NCI-H2081 (cell line): ENCODE results near the gene CABP4.
"Not testable (repeated sequence)": the region's sequence is repeated elsewhere in the genome, so short reads cannot be mapped to it uniquely, and the experiment has no call there.

Experiments used
- DNase-seq, 2 experiments: peaks; one replicate each; lab custom pipeline; 2025; lab: John Stamatoyannopoulos, UW

Gene CABP4

GRCh38 chr11:67482275-67482826, 27.2 kb downstream of the CABP4 start:
- DNase-seq, result no peak

DNA sequence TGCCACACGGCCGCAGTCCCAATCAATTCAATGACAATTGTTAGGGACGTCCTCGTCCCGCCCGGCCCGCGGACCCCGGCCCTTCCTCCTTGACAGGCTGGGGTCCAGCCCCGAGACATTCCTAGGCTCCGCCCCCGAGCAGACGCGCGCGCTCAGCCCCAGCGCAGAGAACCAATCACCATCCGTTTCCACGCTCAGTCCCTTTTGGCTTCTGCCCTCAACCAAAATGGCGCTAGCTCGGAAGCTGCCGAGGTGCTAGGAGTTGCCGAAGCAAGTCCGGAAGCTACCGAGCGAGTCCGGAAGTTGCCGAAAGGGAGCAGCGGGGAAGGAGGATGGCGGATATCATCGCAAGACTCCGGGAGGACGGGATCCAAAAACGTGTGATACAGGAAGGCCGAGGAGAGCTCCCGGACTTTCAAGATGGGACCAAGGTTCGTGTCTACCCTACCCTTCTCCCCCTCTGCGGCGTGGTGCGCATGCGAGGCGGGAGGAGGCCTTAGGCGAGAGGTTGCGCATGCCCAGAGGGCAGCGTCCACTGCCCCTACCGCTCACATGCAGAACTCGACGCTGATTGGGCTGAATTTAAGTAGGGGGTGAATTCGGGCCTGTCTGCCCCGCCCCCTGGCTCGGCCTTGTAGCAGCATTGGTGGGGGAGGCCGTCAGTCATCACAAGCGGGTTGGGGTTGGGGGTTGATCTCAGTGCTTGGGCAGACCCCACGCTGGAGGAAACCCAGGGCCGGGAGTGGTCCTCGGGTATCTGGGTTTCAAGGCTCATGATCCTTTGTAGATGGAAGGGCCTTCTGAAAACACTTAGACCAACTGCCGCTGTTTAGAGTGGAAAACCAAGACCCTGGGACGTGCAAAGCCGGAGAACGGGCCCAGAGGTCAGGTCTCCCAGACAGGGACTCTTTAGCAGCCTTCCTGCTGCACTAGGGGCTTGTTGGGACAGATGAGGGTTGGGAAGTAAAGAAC, 28.0 kb downstream of the CABP4 start, which contains the start of gene AIP:
Gene AIP, plus strand, starts transcription at position 200 of the 972 bp plus-strand sequence. Its CDS starts 133 bp downstream, at position 333.
- peak; percentile 97 to 98 for DNase-seq

DNA sequence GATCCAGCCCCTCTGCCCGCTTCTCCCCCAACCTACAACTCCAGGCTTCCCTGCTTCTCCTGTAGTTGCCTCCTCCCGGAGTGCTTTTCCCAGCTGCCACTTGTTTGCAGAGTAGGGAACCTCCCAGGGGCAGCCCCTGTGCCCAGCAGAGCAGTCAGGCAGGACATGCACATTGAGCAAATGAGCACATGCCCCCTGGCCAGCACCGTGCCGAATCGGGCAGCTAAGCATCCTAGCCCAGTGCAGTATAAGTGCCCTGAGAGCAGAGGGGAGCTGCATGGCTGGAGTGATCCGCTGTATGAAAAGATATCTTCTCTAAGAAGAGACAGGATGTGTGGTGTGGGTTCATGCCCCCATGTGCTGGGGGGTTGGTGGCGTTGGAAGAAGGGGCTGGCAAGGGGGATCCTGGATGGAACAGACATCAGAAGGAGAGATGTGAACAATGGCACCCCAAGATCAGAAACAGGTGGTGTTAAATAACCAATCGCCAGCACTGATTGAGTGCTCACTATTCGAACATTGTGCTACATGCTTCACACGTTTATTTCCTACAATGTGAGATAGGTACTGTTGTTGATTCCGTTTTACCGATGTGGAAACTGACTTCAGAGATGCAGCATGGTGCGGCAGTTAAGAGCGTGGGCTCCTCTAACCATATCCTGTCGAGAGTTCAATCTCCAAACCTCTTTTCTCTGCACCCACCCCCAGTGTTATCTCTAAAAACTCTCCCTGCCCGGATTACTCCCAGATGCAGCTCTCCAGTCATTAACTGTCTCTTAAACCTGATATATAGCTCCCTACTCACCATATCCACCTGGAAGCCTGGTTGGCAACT, 28.9 kb downstream of the CABP4 start:
- DNase-seq, result no peak

- DNase-seq, result no peak
Measured at GRCh38 chr11:67484847-67485311, 29.7 kb downstream of the CABP4 start.

GRCh38 chr11:67485873-67486361, 30.8 kb downstream of the CABP4 start:
- not testable (repeated sequence) for DNase-seq

DNA sequence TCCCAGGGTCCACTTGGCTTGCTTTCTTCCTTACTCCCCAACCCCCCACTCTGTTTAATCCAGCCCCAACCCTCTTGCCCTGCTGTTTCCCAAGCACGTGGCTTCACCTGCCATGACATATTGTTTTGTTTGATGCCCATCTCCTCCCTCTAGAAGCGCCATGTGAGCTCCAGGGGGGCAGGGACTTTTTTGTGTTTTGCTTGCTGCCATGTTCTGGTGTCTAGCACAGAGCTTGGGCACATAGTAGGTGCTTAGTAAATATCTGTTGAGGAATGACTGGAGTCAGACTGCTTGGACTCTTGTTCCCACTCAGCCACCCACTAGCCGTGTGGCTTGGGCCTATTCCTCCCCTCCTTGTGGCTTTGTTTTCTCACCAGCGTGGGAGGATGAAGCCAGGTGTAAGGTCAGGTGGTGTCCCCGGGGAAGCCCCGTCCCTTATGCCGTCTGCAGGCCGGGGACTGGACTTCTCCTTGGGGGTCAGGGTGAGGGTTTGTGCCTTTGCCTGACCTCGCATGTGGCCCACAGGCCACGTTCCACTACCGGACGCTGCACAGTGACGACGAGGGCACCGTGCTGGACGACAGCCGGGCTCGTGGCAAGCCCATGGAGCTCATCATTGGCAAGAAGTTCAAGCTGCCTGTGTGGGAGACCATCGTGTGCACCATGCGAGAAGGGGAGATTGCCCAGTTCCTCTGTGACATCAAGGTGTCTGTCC, 31.5 kb downstream of the CABP4 start:
- DNase-seq, result no peak

DNA sequence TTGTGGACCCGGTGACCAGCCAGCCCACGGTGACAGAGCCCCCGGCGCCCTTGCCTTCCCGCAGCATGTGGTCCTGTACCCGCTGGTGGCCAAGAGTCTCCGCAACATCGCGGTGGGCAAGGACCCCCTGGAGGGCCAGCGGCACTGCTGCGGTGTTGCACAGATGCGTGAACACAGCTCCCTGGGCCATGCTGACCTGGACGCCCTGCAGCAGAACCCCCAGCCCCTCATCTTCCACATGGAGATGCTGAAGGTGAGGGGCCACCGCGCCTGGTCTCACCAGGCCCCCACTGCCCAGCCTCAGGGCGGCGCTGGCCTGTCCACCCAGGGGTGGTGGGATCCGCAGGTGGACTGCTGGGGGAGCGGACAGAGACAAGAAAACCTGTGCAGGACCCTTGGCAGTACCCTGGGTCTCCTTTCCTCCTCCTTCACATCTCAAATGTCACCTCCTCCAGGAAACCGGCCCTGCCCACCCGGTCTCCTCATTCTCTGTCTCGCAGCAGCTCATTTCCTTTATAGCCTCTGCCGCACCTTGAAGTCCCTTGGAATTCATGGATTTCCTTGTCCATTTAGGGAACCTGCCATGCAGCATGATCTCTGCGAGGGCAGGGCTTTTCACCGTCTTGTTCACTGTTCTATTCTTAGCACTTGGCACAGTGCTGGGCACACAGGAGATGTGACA, 34.2 kb downstream of the CABP4 start:
- no peak for DNase-seq

DNA sequence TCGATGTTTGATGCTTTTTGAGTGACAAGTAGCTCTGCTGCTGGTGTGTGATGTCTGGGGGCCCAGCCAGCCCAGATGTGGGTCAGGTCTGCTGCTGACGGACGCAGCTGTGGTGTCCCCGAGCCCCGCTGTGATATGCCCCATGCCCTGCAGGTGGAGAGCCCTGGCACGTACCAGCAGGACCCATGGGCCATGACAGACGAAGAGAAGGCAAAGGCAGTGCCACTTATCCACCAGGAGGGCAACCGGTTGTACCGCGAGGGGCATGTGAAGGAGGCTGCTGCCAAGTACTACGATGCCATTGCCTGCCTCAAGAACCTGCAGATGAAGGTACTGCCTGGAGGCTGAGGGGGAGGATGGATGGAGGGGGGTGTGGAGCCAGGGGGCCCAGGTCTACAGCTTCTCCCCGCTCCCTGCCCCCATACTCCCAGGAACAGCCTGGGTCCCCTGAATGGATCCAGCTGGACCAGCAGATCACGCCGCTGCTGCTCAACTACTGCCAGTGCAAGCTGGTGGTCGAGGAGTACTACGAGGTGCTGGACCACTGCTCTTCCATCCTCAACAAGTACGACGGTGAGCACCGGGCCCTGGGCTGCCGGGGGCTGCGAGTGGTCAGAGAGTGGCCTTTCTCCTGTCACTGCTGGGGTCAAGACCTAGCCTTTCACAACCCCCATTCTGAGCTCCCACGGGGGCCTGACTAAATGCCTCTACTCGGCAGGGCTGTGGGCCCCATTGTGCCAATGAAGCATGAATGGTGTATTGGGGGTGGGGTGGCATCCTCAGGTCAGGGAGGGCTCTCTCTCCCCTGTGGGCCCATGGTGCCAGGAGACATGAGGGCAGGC, 35.0 kb downstream of the CABP4 start:
- DNase-seq, result no peak

DNA sequence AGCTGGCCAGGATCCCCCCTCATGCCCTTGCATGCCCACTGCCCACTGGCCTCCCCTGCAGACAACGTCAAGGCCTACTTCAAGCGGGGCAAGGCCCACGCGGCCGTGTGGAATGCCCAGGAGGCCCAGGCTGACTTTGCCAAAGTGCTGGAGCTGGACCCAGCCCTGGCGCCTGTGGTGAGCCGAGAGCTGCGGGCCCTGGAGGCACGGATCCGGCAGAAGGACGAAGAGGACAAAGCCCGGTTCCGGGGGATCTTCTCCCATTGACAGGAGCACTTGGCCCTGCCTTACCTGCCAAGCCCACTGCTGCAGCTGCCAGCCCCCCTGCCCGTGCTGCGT, 35.5 kb downstream of the CABP4 start:
- no peak for DNase-seq

- no peak for DNase-seq
Measured at GRCh38 chr11:67491276-67492068, 36.3 kb downstream of the CABP4 start.

DNA sequence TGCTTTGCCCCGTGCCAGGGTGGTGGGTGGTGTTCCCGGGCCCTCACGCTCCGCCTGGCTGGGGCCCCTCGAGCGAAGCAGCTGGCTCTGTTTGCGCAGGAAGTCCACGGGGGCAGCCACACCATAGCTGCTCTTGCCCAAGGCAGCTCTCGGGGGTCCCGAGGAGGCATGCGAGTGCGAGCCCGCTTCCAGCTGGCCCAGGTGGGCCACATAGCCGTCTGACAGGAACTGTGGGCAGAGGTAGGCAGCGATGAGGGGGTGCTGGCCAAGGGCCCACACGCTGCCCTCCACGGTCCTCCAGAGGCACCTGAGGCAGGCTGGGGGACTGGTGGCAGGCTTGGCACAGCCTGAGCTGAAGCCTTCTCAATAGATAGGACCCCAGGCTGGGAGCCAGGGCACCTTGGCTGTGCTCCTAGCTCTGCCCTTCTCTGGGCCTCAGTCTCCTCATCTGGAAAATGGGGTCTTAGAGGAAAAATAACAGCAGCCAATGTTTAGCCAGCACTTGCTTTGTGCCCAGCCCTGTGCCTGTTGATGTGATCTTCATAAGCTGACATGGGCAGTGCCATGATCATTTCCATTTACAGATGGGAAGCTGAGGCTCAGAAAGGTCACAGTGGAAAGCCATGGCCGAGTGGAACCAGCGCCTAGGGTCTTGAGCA, 37.0 kb downstream of the CABP4 start:
- DNase-seq, result no peak

GRCh38 chr11:67492801-67493547, 37.8 kb downstream of the CABP4 start:
- no peak for DNase-seq

DNA sequence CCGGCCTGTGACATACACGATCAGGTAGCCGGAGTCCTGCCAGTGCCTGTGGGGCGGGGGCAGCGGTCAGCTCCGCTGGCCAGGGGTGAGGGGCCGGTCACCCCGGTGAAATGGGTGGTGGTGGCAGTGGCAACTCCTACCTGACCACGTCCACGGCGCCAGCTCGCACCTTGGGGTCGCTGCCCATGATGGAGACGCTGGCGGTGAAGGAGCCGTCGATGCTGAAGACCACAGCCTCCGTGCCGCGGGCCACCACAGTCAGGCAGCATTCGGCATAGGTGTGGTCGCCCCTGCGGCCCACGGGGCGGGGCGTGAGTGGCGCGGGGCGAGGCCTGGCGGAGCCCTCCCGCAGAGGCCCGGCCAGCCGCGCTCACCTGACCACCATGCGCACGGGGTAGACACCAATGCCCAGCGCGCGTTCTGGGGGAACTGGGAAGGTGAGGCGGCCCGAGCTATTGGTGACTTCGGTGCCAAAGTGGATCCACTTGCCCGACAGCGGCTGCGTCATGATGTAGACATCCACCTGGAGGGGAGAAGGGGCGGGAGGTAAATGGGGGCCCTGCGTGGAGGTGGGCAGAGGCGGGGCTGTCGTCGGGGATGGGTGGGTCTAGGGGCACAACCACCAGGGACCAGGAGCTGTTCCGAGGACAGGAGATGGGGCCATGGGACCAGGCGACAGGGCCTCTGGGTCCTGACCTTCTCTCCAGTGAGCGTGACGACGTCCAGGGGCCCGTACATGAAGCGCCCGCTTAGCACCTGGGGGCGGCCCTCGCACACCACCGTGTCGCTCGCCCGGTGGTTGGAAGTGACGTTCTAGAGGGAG, 38.6 kb downstream of the CABP4 start:
- DNase-seq, result no peak

DNA sequence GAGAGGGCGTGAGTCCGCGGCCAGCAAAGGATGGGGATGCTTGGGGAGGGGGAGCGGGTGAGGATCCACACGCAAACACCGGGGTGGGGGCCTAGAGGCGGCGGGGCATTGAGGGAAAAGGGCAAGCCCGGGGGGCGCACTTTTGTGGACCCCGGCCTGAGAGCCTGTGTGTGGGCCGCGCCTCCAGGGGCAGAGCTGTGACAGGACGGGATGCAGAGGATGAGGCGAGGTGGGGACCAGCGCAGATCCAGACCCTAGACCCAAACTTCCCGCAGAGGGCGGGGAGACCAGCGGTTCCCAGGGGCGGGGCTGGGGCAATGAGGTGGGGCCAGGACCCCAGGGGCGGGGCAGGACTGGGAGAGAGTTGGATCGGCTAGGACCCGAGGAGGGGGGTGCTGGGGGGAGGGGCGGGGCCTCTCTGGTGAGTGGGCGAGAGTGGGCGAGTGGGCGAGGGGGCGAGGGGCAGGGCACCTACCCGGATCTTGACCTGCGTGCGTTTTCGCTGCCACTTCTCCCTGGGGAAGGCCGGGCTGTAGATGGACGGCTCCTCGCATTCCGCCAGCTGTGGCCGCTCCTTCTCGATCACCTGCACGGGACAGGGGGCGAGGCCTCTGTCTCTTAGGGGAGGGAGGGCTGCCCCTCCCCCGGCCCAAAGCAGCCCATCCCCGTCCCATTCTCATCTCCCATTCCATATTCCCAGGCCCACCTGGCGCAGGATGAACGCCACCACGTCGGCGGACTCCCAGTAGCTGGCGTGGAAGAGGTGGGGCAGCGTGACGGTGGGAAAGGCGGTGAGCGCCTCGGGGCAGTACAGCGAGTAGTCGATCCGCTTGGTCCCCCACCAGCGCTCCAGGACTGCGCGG, 39.4 kb downstream of the CABP4 start:
- no peak for DNase-seq

DNA sequence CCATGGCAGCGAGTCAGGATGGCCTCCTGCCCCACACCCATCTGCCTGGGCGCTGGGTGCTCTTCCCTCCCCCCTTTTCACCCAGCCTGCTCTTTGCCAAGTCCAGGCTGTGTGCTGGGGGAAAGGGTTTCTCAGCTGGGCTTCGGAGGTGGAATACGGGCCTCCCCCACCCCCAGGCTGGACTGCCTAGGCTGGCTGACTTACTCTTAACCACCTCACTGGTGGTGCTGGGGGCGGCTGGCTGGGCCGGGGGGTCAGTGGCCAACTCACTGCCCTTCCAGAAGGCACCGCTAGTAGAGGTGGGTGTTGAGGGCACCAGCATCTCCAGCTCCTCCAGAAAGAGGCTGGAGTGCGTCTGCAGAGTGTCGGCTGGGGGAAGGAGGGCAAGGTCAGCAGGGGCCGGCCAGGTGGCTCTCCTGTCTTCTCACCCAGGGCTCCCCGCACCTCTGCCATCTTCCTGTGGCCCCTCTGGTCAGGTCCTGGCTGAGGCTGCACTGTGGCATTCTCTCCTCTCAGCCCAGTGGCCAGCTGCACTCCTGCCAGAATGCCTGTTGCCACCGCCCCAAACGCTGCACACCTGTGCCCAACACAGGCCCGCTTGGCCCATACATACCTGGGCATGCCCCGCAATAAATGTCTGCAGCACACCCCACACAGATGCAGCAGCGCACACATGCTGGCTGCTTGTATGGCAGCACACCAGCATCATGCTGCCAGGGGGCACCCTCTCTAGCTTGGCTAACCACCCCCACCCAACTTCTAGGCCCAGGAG, 40.3 kb downstream of the CABP4 start:
- no peak for DNase-seq
